GM19438 (cell line): Measurements from ENCODE around the gene MBNL1.

Experiments
- ATAC-seq: cut with Tn5 transposase; IDR thresholded peaks from one replicate; pipeline ENCODE4 v1.9.1; 2021; ENCODE audit warnings: low read depth; ENCODE audit not compliant: unreplicated experiment

MBNL1 gene

DNA sequence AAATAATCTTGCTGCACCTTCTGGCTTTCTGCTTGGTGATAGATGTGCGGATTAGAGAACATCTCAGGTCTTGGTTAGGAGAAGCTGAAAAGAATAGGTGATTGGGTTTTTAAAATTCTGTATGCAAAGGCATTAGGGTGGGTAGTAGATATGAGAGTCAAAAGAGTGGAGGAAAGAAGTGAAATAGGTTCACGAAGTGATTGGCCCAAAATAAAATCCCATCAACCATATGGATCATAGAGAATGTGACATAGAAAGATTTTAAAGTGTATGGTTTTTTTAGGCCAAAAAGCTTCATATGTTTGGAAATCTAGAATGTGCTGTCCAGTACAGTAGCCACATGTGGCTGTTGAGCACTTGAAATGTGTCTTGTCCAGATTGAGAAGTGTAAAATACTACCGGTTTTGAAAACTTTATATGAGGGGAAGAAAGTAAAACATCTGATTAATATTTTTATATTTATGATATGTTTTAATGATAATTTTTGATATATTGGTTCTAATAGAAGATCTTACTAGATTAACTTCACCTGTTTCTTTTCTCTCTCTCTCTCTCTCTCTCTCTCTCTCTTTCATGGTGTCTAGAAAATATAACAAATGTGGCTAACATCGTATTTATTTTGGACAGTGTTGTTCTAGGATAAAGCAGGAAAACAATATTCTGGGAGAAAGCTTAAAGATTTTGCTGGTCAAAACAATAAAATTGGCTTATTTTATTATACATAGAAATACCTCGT, 2.9 kb downstream of the MBNL1 start:
- ATAC-seq = no peak

DNA sequence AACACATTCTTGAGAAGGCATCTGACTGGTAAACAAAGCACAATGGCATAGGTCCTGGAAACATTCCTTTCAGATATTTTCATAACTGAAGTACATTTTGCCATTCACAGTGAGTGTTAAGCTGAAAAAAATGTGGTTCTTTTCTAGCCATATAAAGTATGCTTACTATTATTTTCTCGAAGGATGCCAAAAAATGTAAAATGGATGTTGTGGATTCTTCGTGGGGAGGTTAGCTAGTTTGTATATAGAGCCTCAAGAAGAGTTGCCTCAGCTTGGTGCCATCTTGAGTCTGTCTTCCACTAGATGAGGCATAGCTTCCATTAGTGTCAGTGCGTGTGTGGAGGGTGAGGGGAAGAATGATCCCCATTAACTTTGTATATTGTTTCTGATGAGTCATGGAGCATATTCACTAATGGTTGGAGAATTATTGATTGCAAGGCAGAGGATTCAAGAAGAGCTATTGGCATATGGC, 4.1 kb downstream of the MBNL1 start:
- no peak for ATAC-seq

DNA sequence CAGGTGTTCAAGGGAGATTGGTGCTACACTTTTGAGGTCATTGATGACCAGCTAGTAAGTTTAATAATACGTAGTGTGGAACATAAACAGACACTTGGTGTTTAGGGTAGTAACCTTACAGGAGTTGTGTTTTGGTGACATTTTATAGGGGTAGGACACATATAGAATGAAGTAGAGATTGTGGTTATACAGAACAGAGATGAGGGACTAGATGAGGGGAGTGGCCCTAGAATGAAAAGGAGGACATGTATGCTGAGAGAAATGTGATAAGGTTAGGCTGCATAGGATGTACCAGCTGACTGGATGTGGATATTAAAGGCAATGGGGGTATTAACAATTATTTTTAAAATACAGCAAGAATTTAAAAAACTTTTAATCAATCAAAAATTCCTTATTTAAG, 8.0 kb downstream of the MBNL1 start:
- no peak for ATAC-seq

DNA sequence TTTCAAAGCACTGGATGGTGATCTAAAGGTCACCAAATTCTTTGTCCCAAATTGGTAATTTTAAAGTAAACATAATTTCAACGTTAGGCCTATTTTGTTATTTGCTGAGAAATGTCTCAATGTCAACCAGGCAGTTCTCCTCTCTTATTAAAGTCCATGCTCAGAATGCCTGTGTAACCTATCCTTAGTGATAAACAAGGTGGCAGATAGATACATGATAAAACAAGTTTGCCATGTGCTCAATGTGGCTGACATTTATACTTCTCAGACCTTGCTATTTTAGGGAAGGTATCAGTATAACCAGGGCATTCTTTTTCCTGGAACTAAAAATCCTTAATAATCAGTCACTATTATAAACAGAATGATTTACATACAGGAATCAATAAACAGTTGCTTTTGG, 8.5 kb downstream of the MBNL1 start:
- no peak for ATAC-seq

DNA sequence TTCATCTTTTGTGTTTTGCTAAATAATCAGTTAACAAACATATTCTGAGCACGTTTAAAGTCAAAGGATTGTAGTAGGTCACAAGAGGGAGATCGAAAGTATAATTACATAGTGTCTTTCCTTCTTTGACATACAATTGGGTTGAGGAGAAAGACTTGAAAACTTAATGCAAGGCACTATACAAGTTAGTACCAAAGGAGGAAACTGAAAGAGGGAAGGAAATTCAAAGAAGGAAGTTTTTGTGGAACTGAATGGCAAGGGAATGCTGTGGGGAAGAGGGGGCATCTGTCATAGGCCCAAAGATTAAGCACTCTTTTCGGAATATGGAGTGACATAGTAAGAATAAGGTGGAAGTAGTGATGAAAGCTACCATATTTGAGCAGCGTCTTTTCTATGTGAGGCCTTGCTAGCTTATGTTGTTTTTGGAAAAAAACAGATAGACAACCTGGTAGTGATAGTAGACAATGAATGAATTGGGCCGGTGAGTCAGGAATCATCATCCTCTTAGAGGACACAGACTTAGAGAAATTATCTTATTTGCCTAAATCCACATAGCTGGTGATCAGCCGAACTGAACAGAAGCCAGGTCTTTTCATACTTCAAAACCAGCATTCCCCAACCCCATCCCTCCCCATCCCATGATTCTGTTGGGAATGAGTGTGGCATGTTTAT, 10.2 kb downstream of the MBNL1 start:
- ATAC-seq = no peak

DNA sequence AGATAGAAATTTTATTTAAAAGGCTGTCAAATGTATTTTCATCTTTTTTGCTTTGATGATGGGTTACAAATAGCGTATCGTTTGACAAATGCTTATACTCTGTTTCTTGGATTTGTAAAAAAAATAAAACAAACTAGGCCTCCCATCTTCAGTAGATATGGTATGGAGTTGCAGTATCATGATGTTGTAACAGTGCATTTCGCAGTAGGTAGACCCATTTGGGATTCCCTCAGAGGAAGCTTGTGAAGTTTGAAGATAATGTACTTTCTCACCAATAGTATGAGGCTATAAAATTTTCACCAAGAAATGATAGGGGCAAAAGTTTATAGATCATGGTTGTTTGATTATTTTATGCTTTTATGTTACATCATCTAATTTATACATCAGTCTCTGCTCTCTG, 10.8 kb downstream of the MBNL1 start:
- ATAC-seq = no peak

DNA sequence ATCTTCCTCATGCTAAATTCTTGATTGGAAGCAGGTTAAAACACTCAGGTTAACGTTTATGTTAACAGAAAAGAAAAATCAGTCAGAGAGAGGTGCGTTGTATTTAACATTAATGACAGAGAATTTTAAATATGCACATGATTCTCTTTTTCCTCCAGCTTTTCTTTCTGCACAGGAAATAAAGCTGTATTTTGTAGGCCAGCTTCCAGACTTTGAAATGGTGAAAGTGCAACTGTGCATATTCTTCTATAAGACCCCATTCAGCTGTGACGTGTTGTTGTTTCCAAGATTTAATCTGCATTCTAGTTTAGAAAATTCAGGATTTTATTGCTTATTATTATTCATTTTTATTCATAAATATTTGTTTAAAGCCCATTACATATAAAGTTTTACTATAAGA, 11.8 kb downstream of the MBNL1 start:
- no peak for ATAC-seq

DNA sequence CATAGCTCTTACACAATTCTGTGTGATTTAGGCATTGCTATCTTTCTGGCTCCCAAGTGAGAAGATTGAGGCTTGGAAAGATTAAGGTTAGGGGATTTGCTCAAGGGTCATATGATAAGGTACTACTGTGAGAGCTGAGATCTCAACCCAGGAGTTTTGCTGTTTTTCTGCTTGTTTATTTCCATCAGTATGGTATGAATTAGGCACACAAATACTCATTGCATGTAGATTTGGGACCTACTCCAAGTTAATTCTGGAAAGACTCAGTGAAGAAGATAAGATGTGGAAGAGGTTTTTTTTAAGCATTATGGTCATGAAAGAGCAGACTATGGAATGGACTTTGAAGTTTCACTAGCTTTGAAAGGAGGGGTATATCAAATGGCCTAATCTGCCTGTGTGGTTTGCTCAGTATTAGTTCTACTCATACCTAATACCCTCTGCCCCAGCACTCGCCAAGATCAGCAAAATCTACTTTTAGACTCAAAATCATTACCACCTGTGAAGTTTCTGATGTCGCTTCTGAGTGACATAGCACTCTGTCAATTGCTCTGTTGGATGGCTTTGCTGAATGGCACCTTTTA, 12.5 kb downstream of the MBNL1 start:
- ATAC-seq = peak; percentile 69

DNA sequence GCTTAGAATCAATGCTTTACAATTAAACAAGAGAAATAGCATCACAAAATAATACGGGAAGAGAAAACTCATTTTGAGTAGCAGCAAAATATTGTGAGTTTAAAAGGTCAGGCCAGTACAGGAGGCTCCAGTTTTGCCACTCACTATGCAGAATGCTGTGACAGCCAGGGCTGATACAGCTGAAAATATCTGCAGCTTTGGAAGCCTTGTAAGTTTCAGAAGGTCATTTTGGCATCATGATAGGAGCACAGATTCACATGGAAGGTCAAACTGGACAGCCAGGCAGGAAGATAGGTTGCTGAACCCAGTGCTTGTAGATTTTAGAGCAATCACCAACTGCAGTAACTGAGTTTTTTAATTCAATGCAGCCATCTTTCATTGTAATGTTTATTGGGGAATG, 14.1 kb downstream of the MBNL1 start:
- ATAC-seq = no peak

DNA sequence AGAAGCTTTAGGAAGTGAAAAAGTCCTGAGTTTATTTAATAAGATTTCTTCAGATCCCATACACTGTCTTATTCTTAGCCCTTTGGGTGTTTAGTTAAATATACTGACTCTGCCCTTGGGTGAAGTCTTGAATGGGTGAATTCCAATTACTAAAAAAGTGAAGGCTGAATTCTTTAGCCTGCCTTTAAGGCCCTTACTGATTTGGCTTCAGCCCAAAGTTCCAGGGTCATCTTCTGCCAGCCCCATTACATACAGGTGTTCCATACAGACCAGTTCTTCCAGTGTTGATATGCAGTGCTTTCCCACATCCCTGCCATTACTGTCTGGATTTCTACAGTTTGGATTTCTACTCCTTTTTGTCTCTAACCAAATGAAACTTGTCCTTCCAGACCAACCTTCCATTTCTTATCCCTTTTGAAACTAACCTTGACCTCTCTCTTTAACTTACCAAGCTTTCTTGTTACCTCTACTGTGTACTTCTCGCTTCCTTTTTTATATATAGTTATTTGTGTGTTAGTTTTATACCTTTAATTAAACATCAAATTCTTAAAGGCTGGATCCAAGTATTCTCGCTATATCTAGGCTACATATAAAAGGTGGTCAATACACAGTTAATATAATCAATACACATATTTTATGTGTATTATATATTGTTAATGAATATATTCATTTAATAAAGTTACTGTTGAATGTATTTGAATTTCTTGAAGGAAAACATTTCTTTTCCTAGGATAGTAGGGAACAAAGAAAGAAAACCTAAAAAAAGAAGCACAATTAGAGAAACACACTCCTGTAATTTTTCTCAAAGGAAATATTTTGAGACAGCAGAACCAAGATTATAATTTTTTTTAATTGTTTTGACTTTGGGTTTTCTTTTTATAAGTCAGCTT, 15.0 kb downstream of the MBNL1 start:
- no peak for ATAC-seq

DNA sequence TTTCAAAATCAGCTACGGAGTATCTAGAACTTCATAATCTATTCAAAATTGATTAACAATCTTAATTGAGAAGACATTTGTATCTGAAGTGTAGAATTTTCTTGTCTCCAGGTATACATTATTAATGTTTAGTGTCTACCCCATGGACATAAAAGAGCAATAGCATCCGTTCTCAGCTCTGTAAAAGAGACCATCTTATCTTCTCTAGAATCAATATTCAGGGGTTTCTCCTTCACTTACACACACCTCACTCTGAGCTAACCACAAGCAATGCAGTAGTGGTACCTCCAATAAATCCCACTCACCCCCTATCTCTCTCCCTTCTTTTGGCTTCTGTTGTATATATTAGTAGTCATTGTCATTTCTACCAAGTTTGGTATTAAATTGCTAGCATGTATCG, 16.2 kb downstream of the MBNL1 start:
- no peak for ATAC-seq

DNA sequence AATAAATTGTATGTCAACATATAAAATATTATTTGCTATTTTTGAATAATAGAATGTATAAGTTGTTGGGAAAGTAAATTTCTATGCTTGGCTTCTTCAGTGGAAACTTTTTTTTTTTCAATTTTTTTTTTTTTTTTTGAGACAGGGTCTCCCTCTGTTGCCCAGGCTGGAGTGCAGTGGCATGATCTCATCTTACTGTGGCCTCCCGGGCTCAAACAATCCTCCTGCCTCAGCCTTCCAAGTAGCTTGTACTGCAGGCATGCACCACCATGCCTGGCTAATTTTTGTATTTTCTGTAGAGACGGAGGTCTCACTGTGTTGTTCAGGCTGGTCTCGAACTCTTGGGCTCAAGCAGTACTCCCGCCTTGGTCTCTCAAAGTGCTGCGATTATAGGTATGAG, 16.8 kb downstream of the MBNL1 start:
- no peak for ATAC-seq

DNA sequence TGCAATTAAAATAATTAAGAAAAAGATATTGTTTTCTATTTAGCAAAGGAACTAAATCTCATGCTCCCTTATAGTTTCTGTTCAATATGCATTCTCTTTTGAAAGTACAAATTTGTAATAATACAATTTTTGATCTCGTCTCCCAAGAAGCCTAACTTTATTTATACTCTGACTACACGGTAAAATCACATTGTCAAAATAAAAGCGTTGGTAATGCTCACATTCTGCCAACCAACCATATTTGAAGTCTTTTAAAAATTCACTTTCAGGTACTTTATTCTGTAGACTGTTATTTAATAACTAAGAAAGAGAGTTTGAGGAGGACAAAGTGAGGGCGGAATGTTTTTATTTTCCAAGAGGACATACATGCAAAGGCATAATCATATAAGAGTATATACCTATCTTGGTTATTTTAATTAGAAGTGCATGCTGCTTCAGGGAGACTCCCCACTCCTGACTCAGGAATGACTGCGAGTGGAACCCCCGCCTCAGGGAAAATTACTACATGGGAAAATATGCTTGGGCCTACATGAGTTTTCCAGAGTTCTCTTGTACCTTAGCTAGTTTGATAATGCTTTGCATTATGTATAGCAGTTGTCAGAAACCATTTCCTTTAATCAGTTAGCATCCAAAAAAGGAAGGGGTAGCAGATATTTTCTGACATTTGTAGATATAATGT, 19.3 kb downstream of the MBNL1 start:
- no peak for ATAC-seq

DNA sequence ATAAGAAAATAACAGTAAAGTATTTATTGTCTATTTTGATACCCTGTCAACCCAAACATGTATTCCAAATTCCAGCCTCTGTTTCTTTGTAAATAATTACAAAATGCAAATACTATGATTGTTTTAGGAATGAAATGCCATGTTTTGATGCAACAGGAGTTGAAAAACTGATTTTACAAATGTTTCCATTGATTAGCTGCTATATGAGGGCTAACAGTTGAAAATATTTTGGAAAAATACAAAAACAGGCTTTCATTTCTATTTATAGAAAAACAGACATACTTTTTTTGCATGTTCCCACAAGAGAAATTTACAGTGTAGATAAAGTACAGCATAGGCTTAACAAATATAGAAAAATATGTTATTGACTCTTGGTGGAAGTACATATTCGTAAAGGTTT, 20.0 kb downstream of the MBNL1 start:
- ATAC-seq = no peak

DNA sequence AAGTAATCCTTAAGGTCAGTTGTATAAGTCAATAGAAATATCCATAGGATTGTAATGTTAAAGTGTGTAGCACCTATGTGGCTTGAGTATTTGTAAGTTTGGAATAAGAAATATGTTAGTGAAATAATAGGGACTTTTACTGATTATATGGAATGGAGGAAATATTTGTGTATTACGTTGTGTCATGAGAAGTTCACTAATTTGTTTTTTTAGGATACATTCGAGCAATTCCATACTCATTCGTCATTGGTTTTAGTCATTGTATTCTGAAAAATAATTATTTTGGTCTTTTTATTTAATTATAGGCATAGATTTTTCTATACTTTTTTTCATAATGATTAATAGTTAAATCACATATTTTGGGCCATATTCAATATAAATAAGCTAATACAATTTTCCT, 21.0 kb downstream of the MBNL1 start:
- ATAC-seq = no peak

DNA sequence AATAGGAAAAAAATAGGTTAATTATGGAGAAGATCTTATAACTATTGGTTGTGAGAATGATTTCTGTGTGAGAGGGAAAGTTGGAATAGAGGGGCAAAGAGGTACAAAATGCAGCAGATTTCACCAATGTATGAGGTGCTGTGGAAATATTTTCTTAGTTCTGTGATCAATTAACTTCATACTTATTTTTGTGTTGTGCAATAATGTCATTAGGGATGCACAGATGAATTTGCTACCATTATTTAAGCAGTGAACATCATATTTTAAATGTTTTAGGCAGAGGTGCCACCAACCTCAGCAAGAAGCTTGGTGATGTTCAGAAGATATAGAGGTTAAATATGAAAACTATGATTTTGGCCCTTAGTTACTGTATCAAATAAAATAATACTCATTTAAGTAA, 21.6 kb downstream of the MBNL1 start:
- ATAC-seq = no peak

DNA sequence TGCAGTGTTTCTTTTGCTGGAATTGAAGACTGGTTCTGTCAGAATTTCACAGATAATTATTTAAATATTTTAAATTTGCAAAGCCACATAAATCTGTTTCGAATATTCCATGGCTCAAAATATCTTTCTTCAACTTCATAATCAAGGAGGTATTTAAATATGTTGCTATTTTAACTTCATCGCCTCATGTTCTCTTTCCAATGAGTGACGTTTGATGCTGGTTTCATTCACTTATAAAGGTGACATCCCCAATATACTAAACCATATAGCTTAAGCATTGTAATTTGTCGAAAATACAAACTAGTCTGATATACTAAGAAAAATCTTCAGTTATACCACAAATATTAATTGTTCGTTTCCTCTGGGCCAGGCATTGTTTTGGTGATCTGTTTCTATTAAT, 22.5 kb downstream of the MBNL1 start:
- no peak for ATAC-seq

DNA sequence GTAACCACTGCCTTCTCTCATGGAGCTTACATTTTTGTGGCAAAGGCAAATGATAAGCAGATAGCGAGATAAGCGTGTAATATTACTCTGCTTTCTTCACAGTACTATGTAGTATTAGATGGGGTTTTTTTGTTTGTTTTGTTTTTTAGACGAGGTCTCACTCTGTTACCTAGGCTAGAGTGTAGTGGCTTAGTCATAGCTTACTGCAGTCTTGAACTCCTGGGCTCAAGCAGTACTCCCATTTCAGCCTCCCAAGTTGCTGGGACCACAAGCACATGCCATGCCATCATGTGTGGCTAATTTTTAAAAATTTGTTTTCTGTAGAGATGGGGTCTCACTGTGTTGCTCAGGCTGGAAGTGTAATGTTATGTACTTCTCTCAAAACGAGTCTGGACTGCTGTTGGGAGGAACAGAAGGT, 22.9 kb downstream of the MBNL1 start:
- no peak for ATAC-seq

DNA sequence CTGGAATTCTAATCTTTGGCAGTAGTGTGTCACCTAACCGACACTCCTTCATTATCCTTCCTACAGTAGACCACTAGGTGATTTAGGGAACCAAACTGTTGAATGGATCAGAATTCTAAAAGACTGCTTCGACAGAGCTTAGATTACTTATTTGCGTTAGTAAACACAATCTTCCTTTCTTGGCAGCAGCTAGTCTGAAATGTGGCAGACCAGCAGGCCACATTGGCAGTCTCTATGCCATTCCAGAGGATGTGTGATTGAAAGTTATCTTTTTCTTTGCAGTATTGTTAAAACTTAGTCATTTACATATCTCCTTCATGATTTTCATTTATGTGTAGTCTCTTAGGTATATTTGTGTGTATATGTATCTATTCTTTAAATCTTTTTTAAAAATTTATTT, 23.6 kb downstream of the MBNL1 start:
- ATAC-seq = no peak

DNA sequence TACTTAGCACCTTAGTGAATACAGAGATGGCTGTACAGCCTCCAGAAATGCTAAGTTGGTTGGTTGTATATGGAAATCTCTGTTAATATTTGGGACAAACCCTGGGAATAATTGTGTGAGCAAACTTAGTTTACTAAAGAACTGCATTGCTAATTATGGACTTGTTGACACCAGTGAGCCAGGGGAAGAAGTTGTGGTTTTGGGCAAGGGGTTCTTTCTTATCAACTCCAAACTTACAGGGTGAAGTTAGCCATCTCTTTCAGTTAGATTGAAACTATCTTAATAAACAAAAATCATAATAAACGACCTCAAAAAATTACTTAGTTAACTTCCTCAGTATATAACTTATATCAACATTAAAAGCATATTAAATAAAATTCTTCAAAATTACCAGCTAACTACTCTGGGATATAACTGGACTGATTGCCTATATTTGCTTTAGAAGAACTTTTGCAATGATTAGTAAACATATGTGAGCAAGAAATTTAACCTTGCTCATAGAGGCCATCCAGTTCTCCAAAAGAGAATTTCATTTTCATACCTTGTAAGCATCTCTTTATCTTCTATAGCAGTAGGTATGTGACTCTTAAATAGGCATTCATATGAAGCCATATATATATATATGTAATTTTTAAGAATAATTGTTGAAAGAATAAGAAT, 24.7 kb downstream of the MBNL1 start:
- no peak for ATAC-seq
